OCI-LY3 (cell line): Measurements from ENCODE around the gene GPR148.
A peak's percentile ranks its signal among the peaks of the same experiment; 100 is the strongest.
"Not testable (repeated sequence)": the region's sequence is repeated elsewhere in the genome, so short reads cannot be mapped to it uniquely, and the experiment has no call there.

Source experiments
- H2AFZ ChIP-seq: fragments of 200-600, 300-600 bp; shearing (Covaris generic); 2 replicates; pipeline ENCODE4 v1.6.0; 2014; ENCODE audit warnings: antibody characterized with exemption, low read depth, low read length
- H3K27ac ChIP-seq: fragments of 200-600, 300-600 bp; sonication (generic); 2 replicates; pipeline ENCODE4 v1.5.1; 2014; ENCODE audit warnings: mild to moderate bottlenecking, low read length, moderate library complexity, mixed read lengths
- H3K27me3 ChIP-seq: fragments of 200-600, 300-600 bp; sonication (generic); 2 replicates; pipeline ENCODE4 v1.6.1; 2014; ENCODE audit warnings: low read depth, low read length, mixed read lengths
- H3K36me3 ChIP-seq: fragments of 200-600, 300-600 bp; sonication (generic); replicated peaks from 2 replicates; pipeline ENCODE3; 2014; ENCODE audit warnings: low read depth, low read length, mixed read lengths
- H3K4me1 ChIP-seq: fragments of 300-600, 200-600 bp; sonication (generic); 2 replicates; pipeline ENCODE4 v1.6.1; 2014; ENCODE audit warnings: low read length, mixed read lengths
- H3K4me2 ChIP-seq: fragments of 200-600, 300-600 bp; sonication (generic); 2 replicates; pipeline ENCODE4 v1.6.1; 2014; ENCODE audit warnings: low read length, mixed read lengths
- H3K4me3 ChIP-seq: fragments of 300-600, 200-600 bp; sonication (generic); 2 replicates; pipeline ENCODE4 v1.5.1; 2014; ENCODE audit warnings: antibody characterized with exemption, mild to moderate bottlenecking, low read length, moderate library complexity
- H3K79me2 ChIP-seq: fragments of 300-600, 200-600 bp; shearing (Covaris generic); 2 replicates; pipeline ENCODE4 v1.6.1; 2014; ENCODE audit warnings: mild to moderate bottlenecking, low read length, mixed read lengths
- H3K9ac ChIP-seq: fragments of 300-600, 200-600 bp; shearing (Covaris generic); 2 replicates; pipeline ENCODE4 v1.6.0; 2014; ENCODE audit warnings: mild to moderate bottlenecking, low read length, moderate library complexity
- H3K9me3 ChIP-seq: fragments of 200-600, 300-600 bp; shearing (Covaris generic); 2 replicates; pipeline ENCODE4 v1.6.1; 2014; ENCODE audit warnings: low read length, mixed read lengths; ENCODE audit not compliant: insufficient read depth
- H4K20me1 ChIP-seq: fragments of 200-600, 300-600 bp; sonication (generic); 2 replicates; pipeline ENCODE4 v1.6.1; 2016; ENCODE audit warnings: low read length, mixed read lengths; ENCODE audit not compliant: insufficient read depth
- CTCF ChIP-seq: fragments of 200-600, 300-600 bp; sonication (generic); IDR thresholded peaks from 2 replicates; pipeline ENCODE4 v1.5.1; 2014; ENCODE audit warnings: antibody characterized with exemption, low read length, low read depth
- EZH2phosphoT487 ChIP-seq: fragments of 200-600 bp; shearing (Covaris generic); IDR thresholded peaks from 2 replicates; pipeline ENCODE4 v1.6.1; 2018; ENCODE audit warnings: antibody characterized with exemption, mixed run types, low read depth

The GPR148 gene

GRCh38 chr2:130728549-130729316 lies at the start of gene GPR148:
Gene GPR148, plus strand, starts transcription at chr2:130729070. Its CDS starts 82 bp downstream, at chr2:130729152.
- no peaks in the 10 kb centered on the region for H3K36me3 ChIP-seq
- TF ChIP-seq CTCF, result no peak
- TF ChIP-seq EZH2phosphoT487, result no peak

GRCh38 chr2:130692041-130692770 lies 36.7 kb upstream of the GPR148 start:
- not testable (repeated sequence) for H3K27me3 ChIP-seq

More at GRCh38 chr2:130728549-130729316, at the start of gene GPR148:
- H3K4me1 ChIP-seq, result peaks cover 13% of the 10 kb centered on the region
- H3K9ac ChIP-seq, result peak within 1 kb of the TSS; percentile 68
- no peak within 1 kb of the TSS for H3K27ac ChIP-seq
- no peaks in the 10 kb centered on the region for H3K79me2 ChIP-seq
- no peaks in the 10 kb centered on the region for H3K27me3 ChIP-seq
- no peaks in the 10 kb centered on the region for H4K20me1 ChIP-seq
- peak within 1 kb of the TSS; percentile 69; the same call in 1 of the 2 replicates for H2AFZ ChIP-seq
- no peaks in the 10 kb centered on the region for H3K9me3 ChIP-seq
- H3K4me3 ChIP-seq, result peak within 1 kb of the TSS; percentile 81
- peak within 1 kb of the TSS; percentile 87 for H3K4me2 ChIP-seq

GRCh38 chr2:130693474-130693873 lies 35.4 kb upstream of the GPR148 start:
- H3K27ac ChIP-seq, H3K36me3 ChIP-seq, H3K4me2 ChIP-seq, H3K79me2 ChIP-seq, H3K27me3 ChIP-seq, H3K9ac ChIP-seq, H3K9me3 ChIP-seq, H2AFZ ChIP-seq, H3K4me3 ChIP-seq, H4K20me1 ChIP-seq, H3K4me1 ChIP-seq: not testable (repeated sequence)

More at GRCh38 chr2:130692041-130692770, 36.7 kb upstream of the GPR148 start:
- H3K4me3 ChIP-seq, H3K79me2 ChIP-seq, H3K4me1 ChIP-seq, H3K4me2 ChIP-seq, H2AFZ ChIP-seq, H3K27ac ChIP-seq, H3K36me3 ChIP-seq, H3K9ac ChIP-seq, H4K20me1 ChIP-seq, H3K9me3 ChIP-seq: not testable (repeated sequence)

GRCh38 chr2:130703250-130703649 lies 25.6 kb upstream of the GPR148 start:
- not testable (repeated sequence) for H4K20me1 ChIP-seq, H2AFZ ChIP-seq, H3K4me2 ChIP-seq, H3K79me2 ChIP-seq, H3K27ac ChIP-seq, H3K27me3 ChIP-seq, H3K9me3 ChIP-seq, H3K4me1 ChIP-seq, H3K36me3 ChIP-seq, H3K9ac ChIP-seq, H3K4me3 ChIP-seq

GRCh38 chr2:130714795-130715194 lies 14.1 kb upstream of the GPR148 start:
- H3K4me2 ChIP-seq, H4K20me1 ChIP-seq, H3K9me3 ChIP-seq, H3K9ac ChIP-seq, H3K4me3 ChIP-seq, H3K4me1 ChIP-seq, H3K27me3 ChIP-seq, H2AFZ ChIP-seq, H3K27ac ChIP-seq, H3K36me3 ChIP-seq, H3K79me2 ChIP-seq: not testable (repeated sequence)

GRCh38 chr2:130720036-130720435 lies 8.8 kb upstream of the GPR148 start:
- Histone ChIP-seq H2AFZ (no peak overlapping the region), H3K79me2 (no peaks in the 10 kb centered on the region), H3K4me1 (no peaks in the 10 kb centered on the region), H3K9ac (no peak overlapping the region), H3K36me3 (no peaks in the 10 kb centered on the region), H3K4me3 (no peak overlapping the region), H3K27me3 (no peaks in the 10 kb centered on the region), H3K4me2 (no peak overlapping the region), H4K20me1 (no peaks in the 10 kb centered on the region), H3K9me3 (no peaks in the 10 kb centered on the region), H3K27ac (no peak overlapping the region)
- TF ChIP-seq EZH2phosphoT487 (no peak), CTCF (no peak)
